ENCODE measurements around the gene HOXA4. TPM values are rescaled to one million over a fixed set of nuclear protein-coding genes. Genes with fewer than 3 reads are reported as not detected.

The HOXA4 gene
- total RNA-seq, 1 donor from 2014 or later = 4.1 TPM

GRCh38 chr7:27147199-27148030 lies 16.9 kb upstream of the HOXA4 start, which contains the start of gene HOXA6:
Gene HOXA6 (minus strand): TSS chr7:27147774. CDS start chr7:27147749, 25 bp downstream.
- DNase-seq (ENCODE audit: low spot score) = peak; percentile 38

DNA sequence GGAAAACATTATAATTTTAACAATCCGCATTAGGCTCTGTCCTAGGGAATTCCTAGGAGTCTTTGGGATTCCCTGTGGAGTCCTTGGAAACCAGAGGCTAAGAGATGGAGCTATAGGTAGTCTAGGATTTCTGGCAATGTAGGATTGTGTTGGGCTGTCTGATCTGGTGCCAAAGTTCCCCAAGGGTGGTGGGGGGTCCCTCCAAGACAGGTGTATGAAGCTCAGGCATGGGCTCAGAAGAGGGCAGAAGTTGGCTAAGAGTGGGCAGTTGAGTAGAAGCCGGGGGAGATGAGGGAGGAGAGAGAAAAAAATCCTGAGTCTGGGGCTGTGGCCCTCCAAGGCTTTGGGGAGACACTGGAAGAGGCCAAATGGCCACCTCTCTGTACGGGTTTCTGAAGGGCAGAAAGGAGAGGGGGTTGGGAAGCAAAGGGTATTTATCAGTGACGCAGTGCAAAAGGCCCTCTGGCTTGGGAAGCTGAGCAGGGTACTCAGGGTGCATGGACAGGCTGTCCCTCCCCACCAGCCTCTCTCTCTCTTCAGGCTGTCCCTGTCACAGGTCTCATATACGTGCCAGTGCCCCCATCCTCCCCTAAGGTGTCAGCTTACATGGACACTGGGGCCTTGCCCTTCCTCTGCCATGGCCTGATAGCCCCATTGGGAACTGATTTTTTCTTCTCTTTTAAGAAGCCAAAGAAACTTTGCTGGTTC lies 16.1 kb upstream of the HOXA4 start:
- DNase-seq (ENCODE audit: low spot score) = no peak

- DNase-seq (ENCODE audit: low spot score) = no peak
Measured at GRCh38 chr7:27145914-27146412, 15.4 kb upstream of the HOXA4 start.

- no peak for DNase-seq (ENCODE audit: low spot score)
Measured at GRCh38 chr7:27145165-27145913, 14.8 kb upstream of the HOXA4 start.

DNA sequence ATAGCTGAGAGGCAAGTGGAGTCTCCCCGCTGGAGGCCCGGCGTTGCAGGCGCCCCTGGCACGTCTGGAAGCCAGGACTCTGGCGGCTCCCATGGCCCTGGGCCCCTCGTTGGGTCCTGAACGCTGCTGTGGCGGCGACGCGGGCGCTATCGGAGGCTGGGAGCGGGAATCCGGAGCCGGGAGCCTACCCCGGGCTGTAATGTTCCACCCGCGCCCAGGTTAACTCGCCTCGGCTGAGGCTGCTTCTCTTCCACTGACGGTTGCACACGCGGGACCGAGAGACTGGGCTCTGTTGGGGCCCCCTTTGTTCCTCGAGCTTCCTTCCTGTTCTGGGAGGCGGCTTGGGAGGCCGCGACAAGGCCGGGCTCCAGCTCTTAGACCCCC lies 14.2 kb upstream of the HOXA4 start:
- no peak for DNase-seq (ENCODE audit: low spot score)

- DNase-seq (ENCODE audit: low spot score) = no peak
Measured at GRCh38 chr7:27143950-27144780, 13.6 kb upstream of the HOXA4 start.

DNA sequence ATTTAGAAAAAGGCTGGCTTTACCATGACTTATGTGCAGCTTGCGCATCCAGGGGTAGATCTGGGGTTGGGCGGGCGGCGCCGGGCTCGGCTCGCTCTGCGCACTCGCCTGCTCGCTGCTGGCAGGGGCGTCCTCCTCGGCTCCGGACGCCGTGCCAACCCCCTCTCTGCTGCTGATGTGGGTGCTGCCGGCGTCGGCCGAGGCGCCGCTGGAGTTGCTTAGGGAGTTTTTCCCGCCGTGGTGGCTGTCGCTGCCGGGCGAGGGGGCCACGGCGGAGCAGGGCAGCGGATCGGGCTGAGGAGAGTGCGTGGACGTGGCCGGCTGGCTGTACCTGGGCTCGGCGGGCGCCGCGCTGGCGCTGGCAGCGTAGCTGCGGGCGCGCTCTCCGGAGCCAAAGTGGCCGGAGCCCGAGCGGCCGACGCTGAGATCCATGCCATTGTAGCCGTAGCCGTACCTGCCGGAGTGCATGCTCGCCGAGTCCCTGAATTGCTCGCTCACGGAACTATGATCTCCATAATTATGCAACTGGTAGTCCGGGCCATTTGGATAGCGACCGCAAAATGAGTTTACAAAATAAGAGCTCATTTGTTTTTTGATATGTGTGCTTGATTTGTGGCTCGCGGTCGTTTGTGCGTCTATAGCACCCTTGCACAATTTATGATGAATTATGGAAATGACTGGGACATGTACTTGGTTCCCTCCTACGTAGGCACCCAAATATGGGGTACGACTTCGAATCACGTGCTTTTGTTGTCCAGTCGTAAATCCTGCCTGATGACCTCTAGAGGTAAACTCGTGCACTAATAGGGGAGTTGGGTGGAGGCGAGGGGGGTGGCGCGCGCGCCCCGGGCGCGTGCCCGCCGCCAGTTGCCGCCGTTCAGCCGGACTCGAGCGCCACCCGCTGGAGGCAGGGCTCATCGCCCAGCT lies 12.7 kb upstream of the HOXA4 start, which contains the start of gene HOXA5:
TSS of gene HOXA5 (minus strand) at position 659 of the 927 bp plus-strand sequence. CDS start at position 585, 74 bp downstream.
- DNase-seq (ENCODE audit: low spot score) = peak; percentile 37

DNA sequence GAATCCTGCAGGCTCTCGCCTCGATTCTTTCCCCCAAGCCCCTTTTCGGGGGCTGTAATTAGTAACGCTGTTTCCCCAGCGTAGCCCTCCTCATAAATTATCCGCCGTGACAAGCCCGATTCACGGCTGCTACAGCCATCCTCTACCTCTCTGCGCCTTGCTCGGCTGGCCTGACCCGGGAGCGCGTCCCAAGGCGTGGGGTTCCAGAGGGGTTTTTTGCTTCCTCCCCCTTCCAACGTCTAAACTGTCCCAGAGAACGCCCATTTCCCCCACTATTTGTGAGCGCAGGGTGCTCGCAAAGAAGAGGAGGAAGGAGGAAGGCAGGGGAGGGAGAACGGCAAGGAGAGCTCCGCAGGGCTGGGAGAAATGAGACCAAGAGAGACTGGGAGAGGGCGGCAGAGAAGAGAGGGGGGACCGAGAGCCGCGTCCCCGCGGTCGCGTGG lies 12.0 kb upstream of the HOXA4 start:
- no peak for DNase-seq (ENCODE audit: low spot score)

GRCh38 chr7:27141923-27142579 lies 11.5 kb upstream of the HOXA4 start:
- no peak for DNase-seq (ENCODE audit: low spot score)

GRCh38 chr7:27141137-27141922 lies 10.8 kb upstream of the HOXA4 start:
- no peak for DNase-seq (ENCODE audit: low spot score)

GRCh38 chr7:27140126-27140857 lies 9.7 kb upstream of the HOXA4 start:
- DNase-seq (ENCODE audit: low spot score) = no peak

DNA sequence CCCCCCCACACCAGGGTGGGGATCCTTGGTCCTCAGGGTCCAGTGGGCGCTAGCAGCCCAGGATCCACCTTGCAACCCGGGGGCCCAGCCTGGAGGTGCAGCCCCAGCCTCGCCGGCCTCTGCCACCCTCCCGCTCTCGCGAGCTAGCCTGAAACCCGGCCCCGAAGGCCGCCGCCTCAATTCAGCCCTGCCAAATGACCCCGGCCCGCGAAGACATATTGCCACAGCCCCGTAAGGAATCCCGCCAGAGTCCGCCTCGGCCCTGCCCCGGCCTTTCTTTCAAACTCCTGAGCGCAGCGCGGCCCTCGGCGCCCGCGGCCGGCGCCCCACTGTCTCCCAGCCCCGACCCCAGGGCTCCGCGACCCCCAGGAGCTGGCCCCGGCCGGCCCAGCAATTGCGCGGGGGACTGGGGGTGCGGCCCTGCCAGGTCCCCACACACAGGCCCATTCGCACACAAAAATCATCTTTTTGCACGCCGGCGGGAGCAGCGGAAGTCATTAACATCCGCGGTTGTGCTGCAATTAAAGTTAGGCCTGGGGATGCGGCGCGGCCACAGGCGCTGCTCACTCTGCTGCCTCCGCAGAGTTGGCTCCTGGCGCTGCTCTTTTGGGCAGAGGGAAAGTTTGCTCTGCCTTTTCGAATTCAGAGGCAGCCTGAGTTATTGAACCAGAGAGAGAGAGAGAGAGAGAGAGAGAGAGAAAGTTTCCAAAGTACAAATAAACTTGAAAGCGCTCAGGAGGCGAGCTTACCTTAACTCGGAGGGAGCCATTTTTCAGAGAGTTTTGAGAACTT lies 9.0 kb upstream of the HOXA4 start:
- no peak for DNase-seq (ENCODE audit: low spot score)

- DNase-seq (ENCODE audit: low spot score) = no peak
Measured at GRCh38 chr7:27138985-27139333, 8.4 kb upstream of the HOXA4 start.

DNA sequence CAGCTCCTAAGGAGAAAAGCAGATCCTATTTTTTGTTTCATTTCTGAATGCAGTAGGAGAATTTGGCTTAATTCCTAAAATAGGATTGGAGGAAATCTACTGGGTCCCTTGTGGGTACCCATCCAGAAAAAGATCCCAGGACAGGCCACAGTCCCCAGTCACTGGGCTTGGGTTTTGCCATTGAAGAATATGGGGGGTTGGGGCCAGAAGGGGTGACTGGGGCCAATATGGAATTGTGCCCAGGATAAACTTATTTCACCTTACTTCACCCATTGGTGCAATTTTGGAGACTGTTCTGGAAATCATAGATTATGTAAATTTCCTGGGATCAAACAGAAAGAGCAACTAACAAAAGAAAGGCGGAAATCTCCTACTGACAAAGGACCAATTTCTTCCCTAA lies 7.9 kb upstream of the HOXA4 start:
- no peak for DNase-seq (ENCODE audit: low spot score)

DNA sequence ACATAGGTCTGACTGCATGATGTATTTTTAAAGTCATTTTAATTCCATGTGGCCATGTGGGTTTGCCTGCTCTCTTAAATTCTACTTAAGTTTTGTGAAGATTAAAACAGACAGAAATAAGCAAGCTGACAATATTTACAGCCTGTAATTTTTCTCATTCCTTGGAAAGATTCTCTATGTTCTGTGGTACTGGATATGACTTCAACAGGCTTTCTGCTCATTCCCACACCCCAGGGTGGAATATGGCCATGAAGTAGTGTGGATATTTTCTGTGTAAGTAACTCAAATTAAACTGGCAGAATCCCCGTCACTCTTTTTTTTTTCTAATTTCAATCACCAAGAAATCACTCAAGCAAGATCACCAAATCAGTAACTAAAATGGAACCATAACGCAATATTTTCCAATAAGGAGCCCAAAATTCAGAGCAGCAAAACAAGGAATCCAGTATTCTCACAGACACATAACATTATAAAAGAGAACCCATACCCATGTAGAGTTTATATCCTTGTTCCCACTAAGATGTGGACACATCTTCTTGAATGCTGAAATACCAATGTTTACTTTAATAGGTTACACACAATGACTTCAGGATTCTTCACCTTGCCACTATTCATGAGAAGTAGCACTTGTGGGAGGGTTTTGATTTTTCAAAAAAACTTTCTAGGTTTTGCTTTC lies 7.2 kb upstream of the HOXA4 start:
- no peak for DNase-seq (ENCODE audit: low spot score)

GRCh38 chr7:27134392-27134791 lies 3.8 kb upstream of the HOXA4 start:
- DNase-seq (ENCODE audit: low spot score) = no peak
